AML-193 (cell line): Measurements from ENCODE around the gene MND1.

Experiments used
- DNase-seq, 2 experiments: peaks; one replicate each; lab custom pipeline; 2025; lab: John Stamatoyannopoulos, UW

The MND1 gene

DNA sequence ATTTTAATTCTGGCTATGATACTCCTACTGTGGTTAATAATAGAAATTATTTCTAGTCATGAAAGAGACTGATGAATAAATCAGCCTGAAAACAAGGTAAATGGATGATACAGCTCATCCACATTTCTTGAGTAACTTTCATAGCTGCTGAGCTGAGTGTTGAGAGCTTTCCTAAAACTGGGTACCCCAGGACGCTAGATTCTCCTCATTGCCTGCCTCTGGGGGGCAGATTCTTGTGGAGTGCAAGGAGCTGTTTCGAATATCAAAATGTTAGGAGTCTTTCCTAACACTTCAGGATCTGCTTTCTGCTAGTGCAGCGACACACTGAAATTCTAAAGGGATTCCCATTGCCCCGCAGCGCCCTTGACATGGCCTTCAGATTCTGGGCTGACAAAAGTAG lies 2.1 kb downstream of the MND1 start:
- DNase-seq: no peak

DNA sequence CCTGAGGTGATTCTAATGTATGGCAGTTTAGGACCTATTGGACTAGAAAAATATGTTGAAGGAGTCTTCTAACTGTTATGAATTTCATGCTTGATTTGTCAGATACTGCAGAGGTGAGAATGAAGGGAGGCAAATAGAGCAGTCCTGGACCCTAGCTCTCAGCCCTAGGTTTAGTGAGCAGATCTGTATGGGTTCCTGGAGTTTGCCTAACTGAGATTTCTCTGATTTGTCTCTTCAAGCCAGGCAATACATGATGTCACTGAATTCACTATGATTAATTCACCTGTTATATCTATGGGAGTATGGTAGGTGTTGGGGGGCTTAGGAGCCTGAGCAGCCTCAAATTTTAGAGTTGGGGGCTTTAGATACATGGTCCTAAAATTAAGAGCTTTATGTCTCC lies 2.6 kb downstream of the MND1 start:
- no peak for DNase-seq

DNA sequence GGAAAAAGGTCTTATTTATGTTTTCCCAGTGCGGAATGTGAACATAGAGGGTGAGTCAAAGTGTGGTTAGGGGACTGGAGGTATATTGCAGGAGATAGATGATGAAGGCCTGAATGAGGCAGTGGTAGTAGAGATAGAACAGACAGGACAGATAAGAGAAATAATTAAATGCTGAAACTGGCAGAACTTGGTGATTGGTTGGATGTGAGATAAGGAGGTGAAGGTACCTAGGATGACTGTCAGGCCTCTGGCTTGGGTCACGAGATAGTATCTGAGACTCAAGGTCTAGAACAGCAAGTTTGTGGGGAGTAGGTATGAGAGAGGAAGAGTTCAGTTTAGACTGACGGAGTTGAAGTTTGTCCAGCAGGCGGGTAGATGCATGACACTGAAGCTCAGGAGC lies 3.5 kb downstream of the MND1 start:
- no peak for DNase-seq

DNA sequence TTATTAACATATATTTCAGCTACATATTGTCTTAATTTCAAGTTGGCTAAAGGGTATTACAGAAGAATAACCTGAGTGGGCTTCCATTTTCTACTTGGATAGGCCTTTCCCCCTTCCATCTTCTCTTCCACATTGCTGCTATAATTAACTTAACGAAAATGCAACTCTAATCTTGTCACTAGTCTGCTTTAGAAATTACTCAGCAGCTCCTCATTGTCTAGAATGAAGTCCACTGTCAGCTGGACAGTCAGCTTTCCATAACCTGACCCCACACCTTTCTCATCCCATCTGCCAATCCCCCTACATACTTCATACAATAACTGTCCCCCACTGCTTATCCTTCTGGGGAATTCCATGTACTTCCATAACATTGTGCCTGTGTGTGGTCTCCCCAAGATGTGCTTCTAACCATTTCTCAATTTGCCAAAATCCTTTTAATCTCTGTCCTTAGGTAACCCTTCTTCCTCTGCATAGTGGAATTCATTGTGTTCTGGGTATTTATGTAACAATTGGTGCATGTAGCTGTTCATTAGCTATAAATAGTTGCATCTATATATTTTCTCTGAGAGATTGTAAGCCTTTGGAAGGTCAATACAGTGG lies 4.8 kb downstream of the MND1 start:
- DNase-seq: no peak

DNA sequence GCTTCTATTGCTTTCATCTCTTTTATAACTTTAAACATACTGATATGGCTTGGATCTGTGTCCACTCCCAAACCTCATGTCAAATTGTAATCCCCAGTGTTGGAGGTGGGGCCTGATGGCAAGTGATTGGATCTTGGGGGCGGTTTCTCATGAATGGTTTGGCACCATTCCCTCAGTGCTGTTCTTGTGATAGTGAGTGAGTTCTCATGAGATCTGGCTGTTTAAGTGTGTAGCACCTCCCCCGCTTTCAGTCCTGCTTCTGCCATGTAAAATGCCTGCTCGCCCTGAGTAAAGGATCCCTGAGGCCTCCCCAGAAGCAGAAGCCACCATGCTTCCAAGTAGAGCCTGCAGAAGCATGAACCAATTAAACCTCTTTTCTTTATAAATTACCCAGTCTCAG lies 17.7 kb downstream of the MND1 start:
- no peak for DNase-seq

DNA sequence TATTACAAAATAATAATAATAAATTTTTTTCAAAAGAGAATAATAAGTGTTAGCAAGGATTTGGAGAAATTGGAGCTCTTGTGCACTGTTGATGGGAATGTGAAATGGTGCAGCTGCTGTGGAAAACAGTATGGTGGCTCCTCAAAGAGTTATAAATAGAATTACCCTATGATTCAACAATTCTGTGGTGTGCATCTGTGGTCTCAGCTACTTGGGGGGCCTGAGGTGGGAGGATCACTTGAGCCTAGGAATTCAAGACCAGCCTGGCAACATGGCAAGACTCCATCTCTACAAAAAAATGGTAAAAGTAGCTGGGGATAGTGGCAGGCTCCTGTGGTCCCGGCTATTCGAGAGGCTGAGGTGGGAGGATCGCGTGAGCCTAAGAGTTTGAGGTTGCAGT lies 19.6 kb downstream of the MND1 start:
- DNase-seq: no peak

DNA sequence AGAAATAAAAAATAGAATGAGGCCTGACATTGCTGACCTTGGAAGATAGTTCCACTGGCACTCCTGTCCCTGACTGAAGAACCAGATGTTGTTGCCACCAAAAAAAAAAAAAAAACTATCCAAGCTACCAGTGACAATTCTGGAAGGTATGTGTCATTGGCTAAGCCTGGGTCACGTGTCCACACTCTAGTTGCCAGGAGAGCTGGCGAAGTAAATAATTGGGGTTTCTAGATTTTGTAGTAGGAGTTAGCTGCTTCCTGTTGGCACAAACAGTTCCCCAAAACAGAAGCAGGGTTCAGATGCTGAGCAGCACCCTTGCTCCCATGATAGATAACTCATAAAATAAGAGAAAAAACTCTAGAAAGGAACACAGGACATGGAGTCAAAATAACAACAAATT lies 20.5 kb downstream of the MND1 start:
- peak in 1 of 2 experiments; percentile 8 for DNase-seq

DNA sequence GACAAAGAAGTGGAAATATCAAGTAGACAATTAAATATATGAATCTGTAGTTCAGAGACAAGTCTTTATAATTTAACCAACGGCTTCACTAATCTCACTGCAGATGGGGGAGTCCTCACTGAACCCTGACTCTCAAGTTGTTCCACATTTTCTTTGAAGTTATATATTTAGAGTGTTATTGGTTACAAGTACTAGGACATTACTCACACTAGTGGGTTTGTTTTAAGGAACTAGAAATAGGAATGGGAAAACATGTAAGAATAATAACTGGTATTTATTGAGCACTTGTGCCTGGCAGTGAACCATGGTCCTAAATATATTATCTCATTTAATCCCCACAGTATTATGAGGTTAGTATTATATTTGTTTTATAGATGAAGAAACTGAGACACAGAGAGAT lies 22.0 kb downstream of the MND1 start:
- DNase-seq: no peak

DNA sequence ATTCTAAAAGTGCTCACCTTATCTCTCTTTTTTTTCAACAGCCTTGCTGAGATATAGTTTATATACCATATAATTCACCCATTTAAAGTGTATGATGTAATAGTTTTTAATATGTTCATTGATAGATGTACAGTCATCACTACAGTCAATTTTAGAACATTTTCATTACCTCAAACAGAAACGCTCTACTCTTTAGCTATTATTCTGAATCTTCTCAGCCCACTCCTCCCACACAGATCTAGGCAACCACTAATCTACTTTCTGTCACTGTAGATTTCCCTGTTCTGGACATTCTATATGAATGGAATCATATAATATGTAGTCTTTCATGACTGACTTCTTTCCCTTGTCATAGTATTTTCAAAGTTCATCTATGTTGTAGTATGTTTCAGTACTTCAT lies 22.6 kb downstream of the MND1 start:
- no peak for DNase-seq

DNA sequence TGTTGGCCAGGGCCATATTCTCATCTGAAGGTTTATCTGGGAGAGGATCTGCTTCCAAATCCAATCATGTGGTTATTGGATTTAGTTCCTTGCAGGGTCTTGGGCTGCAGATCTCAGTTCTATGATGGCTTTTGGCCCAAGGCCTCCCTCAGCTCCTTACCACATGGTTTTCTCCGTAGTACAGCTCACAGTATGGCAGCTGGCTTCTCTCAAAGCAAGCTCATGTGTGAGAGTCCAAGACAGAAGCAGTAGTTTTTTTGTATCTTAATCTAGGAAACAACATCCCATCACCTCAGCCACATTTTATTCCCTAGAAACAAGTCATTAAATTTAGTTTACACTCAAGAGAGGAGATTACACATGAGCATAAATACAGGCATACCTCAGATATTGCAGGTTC lies 24.5 kb downstream of the MND1 start:
- DNase-seq: no peak

DNA sequence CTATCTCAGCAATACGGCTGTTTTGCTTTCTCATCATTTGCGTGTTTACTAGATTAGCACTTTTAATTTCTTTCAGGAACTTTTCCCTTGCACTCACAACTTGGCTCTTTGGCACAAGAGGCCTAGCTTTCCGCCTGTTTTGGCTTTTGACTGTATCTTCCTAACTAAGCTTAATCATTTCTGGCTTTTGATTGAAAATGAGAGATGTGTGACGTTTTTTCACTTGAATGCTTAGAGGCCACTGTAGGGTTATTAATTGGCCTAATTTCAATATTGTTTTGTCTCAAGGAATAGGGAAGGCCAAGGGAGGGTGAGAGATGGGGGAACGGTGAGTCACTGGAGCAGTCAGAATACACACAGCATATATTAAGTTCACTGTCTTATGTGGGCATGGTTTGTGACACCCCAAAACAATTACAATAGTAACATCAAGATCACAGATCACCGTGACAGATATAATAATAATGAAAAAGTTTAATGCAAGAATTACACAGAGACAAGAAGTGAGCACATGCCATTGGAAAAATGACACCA lies 27.3 kb downstream of the MND1 start:
- no peak for DNase-seq

DNA sequence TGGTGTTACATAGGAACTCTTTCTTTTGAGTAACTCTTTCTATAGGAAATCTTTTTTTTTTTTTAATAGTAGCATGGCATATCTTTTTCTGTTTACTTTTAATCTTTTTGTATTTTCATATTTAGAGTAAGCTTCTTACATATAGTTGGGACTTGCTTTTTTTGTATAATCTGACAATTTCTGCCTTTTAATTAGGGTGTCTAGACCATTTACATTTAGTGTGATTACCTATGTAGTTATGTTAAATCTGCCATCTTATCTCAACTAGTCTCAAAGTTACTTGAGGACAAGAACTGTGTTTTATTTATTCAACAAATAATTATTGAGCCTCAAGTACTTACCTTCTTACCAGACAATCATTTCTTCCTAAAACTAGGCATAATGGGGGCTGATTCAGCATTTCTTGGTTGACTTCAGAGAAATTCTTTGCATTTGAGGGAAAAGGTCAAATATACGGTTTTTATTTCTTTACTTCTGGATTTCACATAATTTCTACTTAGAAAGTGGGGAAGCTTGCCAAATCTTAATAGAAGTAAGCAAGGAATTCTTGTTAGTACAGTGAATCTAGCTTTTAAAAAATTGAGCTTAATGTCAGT lies 28.6 kb downstream of the MND1 start:
- no peak for DNase-seq

DNA sequence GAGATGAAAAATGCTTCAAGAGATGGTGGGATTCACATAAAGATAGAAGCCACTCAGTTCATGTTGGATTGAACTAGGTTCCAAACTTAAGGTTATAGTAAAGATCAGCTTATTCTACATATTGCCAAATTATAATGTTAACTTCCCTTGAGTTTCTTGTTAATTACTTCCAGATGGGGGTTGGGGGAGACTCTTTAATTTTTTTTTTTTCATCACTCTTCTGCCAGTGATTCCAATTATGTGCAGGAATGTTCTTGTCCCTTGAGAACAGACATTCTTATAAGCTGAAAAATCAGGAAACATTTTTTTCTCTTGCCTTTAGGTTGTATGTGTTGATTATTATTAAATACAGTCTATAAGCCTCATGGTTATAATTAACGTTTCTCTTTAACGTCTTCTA lies 30.0 kb downstream of the MND1 start:
- DNase-seq: no peak

DNA sequence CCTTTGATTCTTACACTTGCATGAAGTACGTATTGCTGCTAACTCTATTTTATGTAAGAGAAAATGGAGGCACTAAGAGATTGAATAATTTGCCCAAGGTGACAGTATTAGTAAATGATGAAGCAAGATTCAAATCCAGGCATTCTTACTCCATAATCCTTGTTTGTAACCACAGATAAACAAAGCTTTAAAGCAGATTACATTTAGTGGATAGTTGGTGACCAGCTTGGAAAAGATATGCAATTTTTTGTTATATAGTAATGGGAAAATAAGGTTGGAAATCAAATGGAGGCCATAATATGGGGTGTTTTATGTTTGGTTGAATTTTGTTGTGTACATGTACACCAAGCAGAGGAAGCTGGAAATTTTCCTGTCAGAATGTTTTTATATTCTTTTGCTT lies 30.8 kb downstream of the MND1 start:
- DNase-seq: no peak

DNA sequence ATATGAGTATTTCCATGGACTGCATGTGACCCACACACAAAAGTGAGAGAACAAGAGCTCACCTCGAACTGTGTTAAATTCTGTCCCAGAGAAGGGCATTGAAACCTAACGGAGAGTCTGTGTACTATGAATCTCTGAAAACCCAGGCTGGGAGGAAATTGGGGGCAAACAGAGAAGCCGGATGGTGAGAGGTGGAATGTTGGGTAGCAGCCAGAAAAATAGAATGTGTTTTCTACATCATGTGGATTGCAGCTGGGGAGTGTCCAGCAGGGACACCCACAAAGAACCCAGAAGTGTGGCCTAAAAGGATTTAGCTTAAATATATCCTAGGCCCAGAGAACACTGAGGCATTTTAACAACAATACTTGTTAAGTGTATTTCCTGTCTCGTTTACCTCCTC lies 38.6 kb downstream of the MND1 start:
- DNase-seq: no peak

DNA sequence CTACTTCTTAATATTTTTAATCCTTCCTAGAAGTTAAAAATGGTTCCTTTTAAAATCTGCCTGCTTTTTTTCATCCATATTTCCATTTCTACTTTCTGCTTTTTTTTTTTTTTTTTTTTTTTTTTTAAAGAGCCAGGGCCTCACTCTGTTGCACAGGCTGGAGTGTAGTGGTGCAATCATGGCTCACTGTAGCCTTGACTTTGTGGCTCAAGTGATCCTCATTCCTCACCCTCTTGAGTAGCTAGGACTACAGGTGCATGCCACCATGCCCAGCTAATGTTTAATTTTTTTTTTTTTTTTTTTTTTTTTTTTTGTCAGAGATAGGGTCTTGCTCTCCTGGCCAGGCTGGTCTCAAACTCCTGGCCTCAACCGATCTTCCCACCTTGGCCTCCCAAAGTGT lies 39.7 kb downstream of the MND1 start:
- DNase-seq: no peak

DNA sequence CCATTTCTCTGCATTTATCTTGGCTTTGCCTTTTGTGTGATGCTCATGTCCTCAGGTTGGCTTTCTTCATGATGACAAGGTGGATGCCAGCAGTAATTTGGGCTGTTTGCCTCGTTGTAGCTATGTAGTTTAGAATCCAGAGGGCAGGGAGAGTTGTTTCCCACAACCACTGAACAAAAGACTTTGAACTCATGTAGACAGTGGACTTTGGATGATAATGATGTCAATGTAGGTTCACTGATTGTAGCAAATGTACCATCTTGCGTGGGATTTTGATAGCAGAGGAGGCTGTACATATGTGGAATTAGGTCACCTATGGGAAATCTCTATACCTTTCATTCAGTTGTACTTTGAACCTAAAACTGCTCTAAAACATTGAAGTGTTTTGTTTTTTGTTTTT lies 41.3 kb downstream of the MND1 start:
- no peak for DNase-seq

DNA sequence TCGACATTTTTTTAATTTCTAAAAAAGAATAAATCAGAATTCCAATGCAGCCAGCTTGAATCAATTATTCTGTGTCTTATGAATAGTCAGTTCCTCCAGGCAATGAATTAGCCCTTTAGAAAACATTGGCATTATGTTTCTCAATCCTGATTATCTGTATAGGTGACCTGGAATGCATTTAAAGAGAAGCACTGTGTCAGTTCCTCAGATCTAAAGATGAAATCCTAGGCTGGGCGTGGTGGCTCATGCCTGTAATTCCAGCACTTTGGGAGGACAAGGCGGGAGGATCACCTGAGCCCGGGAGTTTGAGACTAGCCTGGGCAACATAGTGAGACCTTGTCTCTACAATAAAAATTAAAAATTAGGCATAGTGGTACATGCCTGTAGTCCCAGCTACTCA lies 43.5 kb downstream of the MND1 start:
- DNase-seq: no peak

DNA sequence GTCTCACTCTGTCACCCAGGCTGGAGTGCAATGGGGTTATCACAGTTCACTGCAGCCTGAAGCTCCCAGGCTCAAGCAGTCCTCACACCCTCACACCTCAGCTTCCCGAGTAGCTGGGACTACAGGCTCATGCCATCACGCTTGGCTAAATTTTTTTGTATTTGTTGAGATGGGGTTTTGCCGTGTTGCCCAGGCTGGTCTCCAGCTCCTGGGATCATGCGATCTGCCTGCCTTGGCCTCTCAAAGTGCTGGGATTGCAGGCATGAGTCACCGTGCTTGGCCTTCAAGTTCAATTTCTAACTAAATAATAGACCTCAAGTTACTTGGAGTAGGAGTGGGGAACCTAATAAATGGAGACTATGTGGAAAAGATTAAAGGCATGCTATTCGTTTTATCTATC lies 48.9 kb downstream of the MND1 start:
- no peak for DNase-seq

DNA sequence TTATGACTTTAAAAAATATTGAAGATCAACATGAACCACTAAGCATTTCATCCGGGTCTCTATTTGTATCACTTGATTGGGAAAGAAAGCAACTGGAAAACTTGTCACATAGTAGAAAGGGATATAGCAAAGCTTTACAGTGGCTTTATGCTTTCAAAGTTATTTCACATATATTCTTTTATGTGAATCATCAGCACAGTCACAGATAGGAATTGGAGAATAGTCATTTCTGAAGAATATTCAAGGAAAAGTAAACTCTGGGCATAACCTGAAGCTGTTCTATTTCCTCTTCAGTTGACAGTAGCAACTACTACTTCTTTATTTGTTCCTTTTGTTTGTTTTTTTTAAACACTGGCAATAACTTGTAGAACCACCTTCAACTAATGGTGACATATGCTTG lies 50.5 kb downstream of the MND1 start:
- DNase-seq: no peak

DNA sequence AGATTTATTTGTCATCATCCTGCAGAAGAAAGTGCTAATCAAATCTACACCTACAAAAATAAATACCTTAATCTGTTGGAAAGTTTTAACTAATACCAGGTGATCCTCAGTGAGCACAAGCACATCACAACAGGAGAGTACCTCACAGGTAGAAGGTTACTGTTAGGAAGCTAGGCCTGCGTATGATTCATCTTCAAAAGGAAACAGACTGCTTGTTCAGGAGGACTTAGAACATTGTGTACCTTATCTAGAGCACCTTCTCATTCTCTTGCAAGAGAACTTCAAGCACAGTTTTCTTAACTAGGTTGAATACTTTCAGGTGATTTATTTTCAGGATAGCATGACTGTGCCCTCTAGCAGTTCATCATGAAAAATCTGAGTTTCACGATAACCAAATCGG lies 54.2 kb downstream of the MND1 start:
- DNase-seq: no peak

DNA sequence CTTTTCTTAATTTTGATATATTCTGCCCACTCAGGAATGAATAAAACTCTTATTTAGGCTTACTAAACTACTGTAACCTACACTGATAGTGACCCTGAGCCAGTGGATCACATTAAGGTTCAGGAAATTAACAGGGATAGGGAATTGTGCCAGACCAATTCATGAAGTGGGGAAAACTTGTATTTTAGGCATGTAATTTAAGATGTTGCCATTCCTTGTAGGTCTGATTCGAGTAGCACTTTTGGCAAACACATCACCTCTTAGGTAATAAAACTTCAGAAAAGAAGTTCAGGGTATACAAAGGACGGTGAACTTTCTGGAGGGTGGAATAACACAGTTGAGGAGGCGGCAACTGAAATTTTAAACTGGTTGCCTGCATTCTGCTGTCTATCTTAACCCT lies 54.9 kb downstream of the MND1 start:
- DNase-seq: no peak

DNA sequence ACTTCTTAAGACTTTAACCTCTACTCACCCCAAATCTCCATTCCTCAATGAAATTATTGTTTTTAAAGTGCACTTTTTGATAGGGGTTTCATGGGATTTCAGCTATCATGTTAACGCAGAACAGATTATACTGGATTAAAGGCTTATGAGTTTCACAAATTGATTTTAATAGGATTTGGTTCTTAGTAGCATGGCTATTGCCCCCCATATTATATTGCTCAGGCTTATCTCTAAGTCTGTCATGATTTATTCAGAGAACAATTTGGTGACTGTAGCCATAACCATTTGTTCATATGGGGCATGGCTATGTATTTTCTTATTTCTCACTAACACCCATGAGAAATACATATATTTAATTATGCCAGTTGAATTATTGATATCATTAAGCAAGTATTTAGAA lies 57.0 kb downstream of the MND1 start:
- DNase-seq: no peak

DNA sequence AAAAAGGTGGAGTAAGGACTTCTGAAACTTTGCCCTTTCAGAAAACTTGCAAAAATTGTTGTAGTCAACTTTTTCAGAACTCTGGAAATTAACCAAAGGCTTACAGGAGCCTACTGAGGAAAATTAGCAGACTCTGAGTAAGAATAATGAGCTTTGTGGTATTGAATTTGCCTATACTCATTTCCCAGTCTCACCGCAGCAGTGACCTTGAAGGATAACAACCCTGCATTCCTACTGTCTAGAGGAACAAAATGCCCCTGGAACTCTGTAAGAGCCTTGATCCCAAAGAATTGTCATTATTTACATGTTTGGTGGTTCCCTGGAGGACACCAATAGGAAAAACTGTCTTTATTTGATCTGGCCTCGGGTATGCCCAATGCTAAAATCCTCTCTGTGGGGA lies 57.9 kb downstream of the MND1 start:
- DNase-seq: no peak
